Activated T-cell treated with anti-CD3 and anti-CD28 coated beads, Interleukin-2, amount 50 U/mL, for 1 hour (primary cell): ENCODE results near the gene TRIM29.

ENCODE experiments used
- DNase-seq: peaks from one replicate; pipeline ENCODE4 v3.0.0-alpha.2; 2020

TRIM29 gene

GRCh38 chr11:120096369-120097191 is 41.3 kb downstream of the TRIM29 start:
- no peak for DNase-seq

- DNase-seq: no peak
These were observed 42.4 kb downstream of the TRIM29 start for GRCh38 chr11:120095516-120095915.

GRCh38 chr11:120091701-120092100 is 46.2 kb downstream of the TRIM29 start:
- no peak for DNase-seq

- DNase-seq: no peak
These were observed 46.8 kb downstream of the TRIM29 start for GRCh38 chr11:120091121-120091520.

GRCh38 chr11:120090411-120090810 is 47.5 kb downstream of the TRIM29 start:
- no peak for DNase-seq

GRCh38 chr11:120089036-120090001 is 48.6 kb downstream of the TRIM29 start:
- no peak for DNase-seq

GRCh38 chr11:120088056-120088455 is 49.9 kb downstream of the TRIM29 start:
- DNase-seq: no peak

- no peak for DNase-seq
These were observed 51.3 kb downstream of the TRIM29 start for GRCh38 chr11:120086651-120087050.

GRCh38 chr11:120079750-120080610 is 57.9 kb downstream of the TRIM29 start:
- DNase-seq: peak; percentile 26

- DNase-seq: no peak
These were observed 59.5 kb downstream of the TRIM29 start for GRCh38 chr11:120078397-120078796.

GRCh38 chr11:120074076-120074475 is 63.8 kb downstream of the TRIM29 start:
- DNase-seq: no peak

- DNase-seq: no peak
These were observed 64.7 kb downstream of the TRIM29 start for GRCh38 chr11:120073196-120073595.

GRCh38 chr11:120068114-120068573 is 69.8 kb downstream of the TRIM29 start:
- DNase-seq: no peak

- DNase-seq: no peak
These were observed 70.3 kb downstream of the TRIM29 start for GRCh38 chr11:120067438-120068113.

GRCh38 chr11:120066738-120067437 is 71.0 kb downstream of the TRIM29 start:
- no peak for DNase-seq

- no peak for DNase-seq
These were observed 72.0 kb downstream of the TRIM29 start for GRCh38 chr11:120065876-120066275.

GRCh38 chr11:120065176-120065575 is 72.7 kb downstream of the TRIM29 start:
- DNase-seq: no peak

- no peak for DNase-seq
These were observed 73.6 kb downstream of the TRIM29 start for GRCh38 chr11:120064341-120064740.

- DNase-seq: no peak
These were observed 74.1 kb downstream of the TRIM29 start for GRCh38 chr11:120063686-120064340.

GRCh38 chr11:120062561-120062930 is 75.4 kb downstream of the TRIM29 start:
- no peak for DNase-seq
